Measurements from ENCODE around the gene TBC1D16.

DNA sequence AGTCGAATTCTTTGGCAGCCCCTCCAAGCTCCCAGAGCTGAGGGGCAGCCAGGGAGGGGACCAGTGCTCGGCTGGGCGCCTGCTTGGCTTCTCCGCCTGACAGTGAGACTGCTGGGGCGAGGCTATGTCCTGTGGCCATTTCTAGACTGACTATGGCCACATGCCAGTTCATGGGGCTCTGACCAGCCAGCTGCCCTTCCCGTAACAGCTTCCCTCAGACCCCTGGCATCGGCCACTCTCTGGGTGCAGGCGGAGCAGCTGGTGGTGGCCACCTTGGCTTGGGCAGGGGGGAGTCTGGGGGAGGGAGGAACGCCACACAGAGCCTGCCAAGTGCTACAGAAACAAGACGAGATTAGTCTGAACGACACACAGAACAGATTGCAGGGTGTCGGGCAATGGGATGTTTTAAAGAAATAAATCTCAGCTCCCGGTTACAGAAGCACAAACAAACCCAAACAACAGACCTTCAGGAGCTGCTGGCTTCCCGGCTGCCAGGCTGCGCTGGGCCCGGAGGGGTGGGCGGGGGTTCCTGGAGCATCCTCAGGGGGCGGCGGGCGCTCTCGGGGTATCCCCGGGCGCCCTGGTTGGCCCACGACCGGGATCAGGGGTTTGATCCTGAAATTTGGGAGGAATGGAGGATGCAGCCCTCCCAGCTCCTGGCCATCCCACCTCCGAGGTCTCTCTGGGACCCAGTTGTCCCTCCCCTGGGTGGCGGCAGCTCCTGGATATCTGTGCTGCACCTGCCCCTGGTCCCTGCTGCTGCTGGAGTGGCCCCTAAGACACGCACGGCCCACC is 34.5 kb downstream of the TBC1D16 start:
- TF ChIP-seq CTCF (IDR thresholded peaks at IDR 0.05) = no peak
- TF ChIP-seq POLR2A (IDR thresholded peaks at IDR 0.05) = no peak

Data from breast epithelium (tissue), 3 donors.